Endothelial cell of umbilical vein (primary cell): ENCODE results near the gene GPR107. TPM values are rescaled to one million over a fixed set of nuclear protein-coding genes. Genes with fewer than 3 reads are reported as not detected.

Source experiments
- BruUV-seq: library from RNA; stranded (reverse); fragments of 400-500 nt; replicated peaks from 2 replicates; lab custom pipeline; 2021; lab: Mats Ljungman, UMichigan
- CTCF ChIA-PET: fragments of 300-600, 350-600 bp; sonication (Branson Sonifier 250); formaldehyde crosslinking; loops from one replicate; lab custom pipeline; 2021; ENCODE audit warnings: antibody characterized with exemption, inconsistent platforms; lab: Charles Lee
- POLR2A ChIA-PET: fragments of 300-600, 350-600 bp; sonication (Branson Sonifier 250); formaldehyde crosslinking; loops from one replicate; lab custom pipeline; 2021; ENCODE audit warnings: antibody characterized with exemption, inconsistent platforms; lab: Charles Lee
- DNase-seq: peaks from one replicate; pipeline ENCODE4 v3.0.0-alpha.2; 2011; ENCODE audit warnings: low read depth, low spot score
- FAIRE-seq: peaks from 2 replicates; lab custom pipeline; 2011; peaks lifted over from hg19 to GRCh38; lab: Jason Lieb, UNC
- H2AFZ ChIP-seq: 2 replicates; pipeline ENCODE4 v1.6.0; 2012; ENCODE audit warnings: low read depth, low read length, control low read depth, inconsistent platforms
- H3K27ac ChIP-seq: 2 replicates; pipeline ENCODE4 v1.5.1; 2011; ENCODE audit warnings: low read depth, mild to moderate bottlenecking, control low read depth, low read length, moderate library complexity; ENCODE audit not compliant: insufficient read depth
- H3K27me3 ChIP-seq, 2 experiments: 2 replicates each; pipeline versions ENCODE4 v1.6.0 to v1.6.1; 2011; ENCODE audit warnings: low read length in 2 of 2, mixed read lengths in 1 of 2; ENCODE audit not compliant: control insufficient read depth in 2 of 2, insufficient read depth in 2 of 2
- H3K36me3 ChIP-seq, 2 experiments: 2 replicates in 1 of 2; 3 replicates in 1 of 2; pipeline ENCODE4 v1.5.1; 2011; ENCODE audit warnings: low read length in 2 of 2, mild to moderate bottlenecking in 1 of 2, moderate library complexity in 1 of 2; ENCODE audit not compliant: control insufficient read depth in 2 of 2, insufficient read depth in 2 of 2; ENCODE audit errors: extremely low read depth in 1 of 2
- H3K4me1 ChIP-seq: 3 replicates; pipeline ENCODE4 v1.5.1; 2011; ENCODE audit warnings: mild to moderate bottlenecking, low read length; ENCODE audit not compliant: control insufficient read depth, insufficient read depth; ENCODE audit errors: extremely low read depth
- H3K4me2 ChIP-seq: 2 replicates; pipeline ENCODE4 v1.6.1; 2011; ENCODE audit warnings: low read length, control low read depth, mixed read lengths; ENCODE audit not compliant: insufficient read depth
- H3K4me3 ChIP-seq, 3 experiments: fragments of 200-600 bp in 1 of 3; sonication (generic), shearing (Covaris generic) in 1 of 3; replicated peaks in 1 of 3; 2 replicates each; pipeline ENCODE4 v1.5.1; 2011 to 2016; ENCODE audit warnings: control low read depth in 3 of 3, low read length in 3 of 3, mild to moderate bottlenecking in 2 of 3, inconsistent platforms in 1 of 3, low read depth in 1 of 3, moderate library complexity in 1 of 3; ENCODE audit not compliant: insufficient read depth in 1 of 3
- H3K79me2 ChIP-seq: 2 replicates; pipeline ENCODE4 v1.6.0; 2012; ENCODE audit warnings: low read length, inconsistent platforms; ENCODE audit not compliant: control insufficient read depth, insufficient read depth
- H3K9ac ChIP-seq: replicated peaks from 2 replicates; pipeline ENCODE3; 2011; ENCODE audit warnings: low read length, control low read depth; ENCODE audit not compliant: insufficient read depth; ENCODE audit errors: extremely low read depth
- H3K9me1 ChIP-seq: replicated peaks from 3 replicates; pipeline ENCODE4 v1.6.0; 2011; ENCODE audit warnings: mild to moderate bottlenecking, low read length; ENCODE audit not compliant: control insufficient read depth, insufficient read depth; ENCODE audit errors: extremely low read depth
- H3K9me3 ChIP-seq: replicated peaks from 2 replicates; pipeline ENCODE4 v1.5.1; 2012; ENCODE audit warnings: low read length, inconsistent platforms; ENCODE audit not compliant: control insufficient read depth, insufficient read depth
- H4K20me1 ChIP-seq: replicated peaks from 2 replicates; pipeline ENCODE3; 2011; ENCODE audit warnings: mild to moderate bottlenecking, low read length; ENCODE audit not compliant: control insufficient read depth, insufficient read depth; ENCODE audit errors: extremely low read depth
- CTCF ChIP-seq, 2 donors: IDR thresholded peaks; 1 replicate in 1 of 2; 2 replicates in 1 of 2; pipeline ENCODE4 v1.5.1; 2011; ENCODE audit warnings: low read length in 2 of 2, mild to moderate bottlenecking in 2 of 2, moderate library complexity in 2 of 2, control low read depth in 1 of 2, inconsistent platforms in 1 of 2, low read depth in 1 of 2; ENCODE audit not compliant: insufficient read depth in 1 of 2; ENCODE audit errors: extremely low read depth in 1 of 2
- EZH2 ChIP-seq: IDR thresholded peaks from 2 replicates; pipeline ENCODE4 v1.6.1; 2012; ENCODE audit warnings: borderline replicate concordance, low read depth, mild to moderate bottlenecking, moderate library complexity, low read length, inconsistent platforms; ENCODE audit not compliant: severe bottlenecking
- FOS ChIP-seq: IDR thresholded peaks from 2 replicates; pipeline ENCODE4 v1.6.1; 2011; ENCODE audit warnings: mild to moderate bottlenecking, low read length, moderate library complexity, borderline replicate concordance; ENCODE audit not compliant: insufficient read depth
- GATA2 ChIP-seq: IDR thresholded peaks from 2 replicates; pipeline ENCODE4 v1.7.0; 2011; ENCODE audit warnings: low read depth, mild to moderate bottlenecking, moderate library complexity, mixed read lengths, low read length; ENCODE audit not compliant: insufficient read length, insufficient read depth
- JUN ChIP-seq: IDR thresholded peaks from 2 replicates; pipeline ENCODE4 v1.6.1; 2011; ENCODE audit warnings: borderline replicate concordance, low read depth; ENCODE audit not compliant: insufficient read length, insufficient read depth
- MAX ChIP-seq: IDR thresholded peaks from 2 replicates; pipeline ENCODE4 v1.6.1; 2011; ENCODE audit not compliant: insufficient read depth, insufficient read length
- MYC ChIP-seq: IDR thresholded peaks from one replicate; pipeline ENCODE4 v1.6.1; 2011; ENCODE audit warnings: mild to moderate bottlenecking, low read depth, low read length
- POLR2A ChIP-seq: IDR thresholded peaks from 2 replicates; pipeline ENCODE4 v1.6.1; 2012; ENCODE audit warnings: low read depth, mild to moderate bottlenecking, control low read depth, low read length
- POLR2AphosphoS5 ChIP-seq: IDR thresholded peaks from 2 replicates; pipeline ENCODE4 v1.6.1; 2012; ENCODE audit warnings: low read depth, mild to moderate bottlenecking, control low read depth, low read length, moderate library complexity; ENCODE audit not compliant: insufficient read depth
- dilution Hi-C: fragments of 300-500 bp; cut with MboI; formaldehyde crosslinking; loops from one replicate; pipeline ENCODE4 v1.15.0; 2019; ENCODE audit warnings: low sequenced_read_pairs; ENCODE audit not compliant: extremely low pct_ligation_motif_present
- intact Hi-C: fragments of 100-400 bp; cut with micrococcal nuclease; formaldehyde crosslinking; loops from one replicate; pipeline ENCODE4 v1.10.0; 2022
- polyA plus RNA-seq, 4 experiments: library from polyadenylated mRNA; depleted of rRNA in 3 of 4; stranded (reverse) in 3 of 4; unstranded in 1 of 4; fragments of >200 nt; gene quantifications; 2 replicates each; pipeline versions ENCODE4 v1.2.1 to v1.2.3, GENCODE V29; 2011 to 2012; ENCODE audit warnings: missing spikeins in 1 of 4
- total RNA-seq: library from RNA; stranded (reverse); gene quantifications from 2 replicates; pipeline ENCODE4 v1.2.3, GENCODE V29; 2021

Gene GPR107
- total and polyA plus RNA-seq, 2 donors (not counting 3 experiments of a cell fraction or from before 2014, with no cell fraction given): 27.2 to 38.9 TPM

- intact Hi-C loops (no loop called here), dilution Hi-C loops (no loop called here)
- H3K9me3 ChIP-seq: no peaks in the 10 kb centered on the region
- no peak overlapping the region for H3K4me2 ChIP-seq
- no peaks in the 10 kb centered on the region for H4K20me1 ChIP-seq
- CTCF ChIA-PET: interaction anchor here (1.1 kb wide), 1 partner anchor 58 kb away, joined by 3 read pairs; no protein-coding TSS in a partner anchor
- no peak overlapping the region for H2AFZ ChIP-seq
- FAIRE-seq (no peak), DNase-seq (no peak)
- H3K9me1 ChIP-seq: no peaks in the 10 kb centered on the region
- no TSS peak for BruUV-seq
- peaks cover 84% of the 10 kb centered on the region for H3K79me2 ChIP-seq
- H3K4me3 ChIP-seq: no peak overlapping the region
- H3K9ac ChIP-seq: no peak overlapping the region
- POLR2A ChIA-PET: no interaction called here
- H3K36me3 ChIP-seq: peaks cover 0 to 4% of the 10 kb centered on the region in 2 experiments
- TF ChIP-seq MYC: no peak
- no peak for TF ChIP-seq MAX
- TF ChIP-seq FOS: no peak
- TF ChIP-seq JUN: no peak
- no peak for TF ChIP-seq POLR2A
- TF ChIP-seq CTCF (IDR thresholded peaks at IDR 0.05; ENCODE audit: extremely low read depth in 1 of 2, insufficient read depth in 1 of 2, low read depth in 1 of 2, low read length in 2 of 2): no peak
- no peak for TF ChIP-seq EZH2
- TF ChIP-seq GATA2: no peak
- TF ChIP-seq POLR2AphosphoS5: no peak
- no peak overlapping the region for H3K27ac ChIP-seq
- peaks cover 6% of the 10 kb centered on the region for H3K4me1 ChIP-seq
- H3K27me3 ChIP-seq: no peaks in the 10 kb centered on the region
Measured at GRCh38 chr9:130177898-130178805, 124.4 kb downstream of the GPR107 start.
